SK-N-SH treated with all-trans-retinoic acid at 6 μM for 48 hours (cell line): Measurements from ENCODE around the gene ILK.

Experiments
- ATAC-seq: fragments of 200-7000 bp; cut with Tn5 transposase; 3 replicates; pipeline ENCODE4 v1.9.1; 2020; ENCODE audit warnings: mild to moderate bottlenecking, moderate library complexity
- ARNTL ChIP-seq: fragments of 450-650 bp; formaldehyde crosslinking; IDR thresholded peaks from 2 replicates; pipeline ENCODE4 v1.5.0; 2020; ENCODE audit warnings: low read depth, mild to moderate bottlenecking, moderate library complexity, borderline replicate concordance
- BACH2 ChIP-seq: fragments of 250-450 bp; sonication (Bioruptor Pico); IDR thresholded peaks from 2 replicates; pipeline ENCODE4 v1.9.0; 2021; ENCODE audit warnings: mild to moderate bottlenecking, borderline replicate concordance
- CSDC2 ChIP-seq: fragments of 250-450 bp; sonication (Bioruptor Pico); IDR thresholded peaks from 2 replicates; pipeline ENCODE4 v1.5.0; 2020; ENCODE audit warnings: mild to moderate bottlenecking, moderate library complexity
- ESRRG ChIP-seq: fragments of 250-450 bp; sonication (Bioruptor Pico); IDR thresholded peaks from 2 replicates; pipeline ENCODE4 v1.6.1; 2021; ENCODE audit warnings: mild to moderate bottlenecking
- GLIS3 ChIP-seq: fragments of 250-450 bp; sonication (Bioruptor Pico); IDR thresholded peaks from 2 replicates; pipeline ENCODE4 v1.5.0; 2020; ENCODE audit warnings: mild to moderate bottlenecking, moderate library complexity
- ISL1 ChIP-seq: fragments of 250-450 bp; sonication (Bioruptor Pico); IDR thresholded peaks from 2 replicates; pipeline ENCODE4 v2.1.2; 2022; ENCODE audit warnings: mild to moderate bottlenecking, moderate library complexity
- OSR1 ChIP-seq: fragments of 250-450 bp; sonication (Bioruptor Pico); IDR thresholded peaks from 2 replicates; pipeline ENCODE4 v1.8.0; 2022; ENCODE audit warnings: moderate library complexity, mild to moderate bottlenecking, inconsistent platforms
- PPARA ChIP-seq: fragments of 250-450 bp; sonication (Bioruptor Pico); IDR thresholded peaks from 2 replicates; pipeline ENCODE4 v1.5.0; 2020; ENCODE audit warnings: mild to moderate bottlenecking, borderline replicate concordance
- TCF4 ChIP-seq: fragments of 250-450 bp; sonication (Bioruptor Pico); IDR thresholded peaks from 2 replicates; pipeline ENCODE4 v1.8.0; 2021; ENCODE audit warnings: mild to moderate bottlenecking, moderate library complexity, borderline replicate concordance
- TOX ChIP-seq: fragments of 250-450 bp; sonication (Bioruptor Pico); IDR thresholded peaks from 2 replicates; pipeline ENCODE4 v1.8.0; 2021; ENCODE audit warnings: mild to moderate bottlenecking, moderate library complexity, borderline replicate concordance
- ZC3H10 ChIP-seq: fragments of 250-450 bp; sonication (Bioruptor Pico); IDR thresholded peaks from 2 replicates; pipeline ENCODE4 v1.5.1; 2021; ENCODE audit warnings: mild to moderate bottlenecking, moderate library complexity
- ZFP3 ChIP-seq: fragments of 250-450 bp; sonication (Bioruptor Pico); IDR thresholded peaks from 2 replicates; pipeline ENCODE4 v1.5.0; 2020; ENCODE audit warnings: mild to moderate bottlenecking, moderate library complexity
- ZFP30 ChIP-seq: fragments of 450-650 bp; formaldehyde crosslinking; IDR thresholded peaks from 2 replicates; pipeline ENCODE4 v1.5.0; 2022; ENCODE audit warnings: mild to moderate bottlenecking, moderate library complexity
- ZNF565 ChIP-seq: fragments of 450-650 bp; formaldehyde crosslinking; conservative IDR thresholded peaks from 2 replicates; pipeline ENCODE4 v1.5.0; 2020; ENCODE audit warnings: low read depth, mild to moderate bottlenecking, moderate library complexity
- ZNF70 ChIP-seq: fragments of 450-650 bp; formaldehyde crosslinking; IDR thresholded peaks from 2 replicates; pipeline ENCODE4 v1.5.0; 2020; ENCODE audit warnings: mild to moderate bottlenecking, moderate library complexity
- TF ChIP-seq, protein P1 (sequence below): fragments of 250-450 bp; sonication (Bioruptor Pico); IDR thresholded peaks from 2 replicates; pipeline ENCODE4 v1.5.1; 2021; ENCODE audit warnings: mild to moderate bottlenecking, moderate library complexity
- TF ChIP-seq, protein P2 (sequence below): fragments of 250-450 bp; sonication (Bioruptor Pico); IDR thresholded peaks from 2 replicates; pipeline ENCODE4 v1.5.1; 2020; ENCODE audit warnings: low read depth, mild to moderate bottlenecking, moderate library complexity
- TF ChIP-seq, protein P3 (sequence below): fragments of 250-450 bp; sonication (Bioruptor Pico); IDR thresholded peaks from 2 replicates; pipeline ENCODE4 v1.5.0; 2020; ENCODE audit warnings: mild to moderate bottlenecking, moderate library complexity
- TF ChIP-seq, protein P4 (sequence below): fragments of 250-450 bp; sonication (Bioruptor Pico); IDR thresholded peaks from 2 replicates; pipeline ENCODE4 v1.8.0; 2020; ENCODE audit warnings: mild to moderate bottlenecking, moderate library complexity, borderline replicate concordance
- TF ChIP-seq, protein P5 (sequence below): fragments of 250-450 bp; sonication (Bioruptor Pico); IDR thresholded peaks from 2 replicates; pipeline ENCODE4 v1.8.0; 2021; ENCODE audit warnings: low read depth, mild to moderate bottlenecking, moderate library complexity, borderline replicate concordance

Gene ILK

DNA sequence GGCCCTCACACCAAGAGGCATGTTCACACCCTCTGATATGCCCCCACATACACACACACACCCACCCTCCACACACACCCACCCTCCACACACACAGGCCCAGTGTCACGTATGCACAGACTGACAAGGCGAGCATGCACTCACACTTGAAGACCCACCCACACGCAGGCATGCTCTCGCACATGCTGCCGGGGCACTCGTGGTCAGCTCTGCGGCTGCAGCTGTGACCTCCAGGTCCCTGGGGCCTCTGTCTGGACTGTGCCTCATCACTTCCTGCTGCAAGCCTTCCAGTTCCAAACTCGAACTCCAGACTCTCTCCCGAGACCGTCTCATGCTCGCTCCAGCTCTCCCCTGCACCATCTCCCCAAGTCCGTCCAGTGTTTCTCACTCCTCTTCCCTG, 42.5 kb downstream of the ILK start (continued):
- TF ChIP-seq, protein P1, sequence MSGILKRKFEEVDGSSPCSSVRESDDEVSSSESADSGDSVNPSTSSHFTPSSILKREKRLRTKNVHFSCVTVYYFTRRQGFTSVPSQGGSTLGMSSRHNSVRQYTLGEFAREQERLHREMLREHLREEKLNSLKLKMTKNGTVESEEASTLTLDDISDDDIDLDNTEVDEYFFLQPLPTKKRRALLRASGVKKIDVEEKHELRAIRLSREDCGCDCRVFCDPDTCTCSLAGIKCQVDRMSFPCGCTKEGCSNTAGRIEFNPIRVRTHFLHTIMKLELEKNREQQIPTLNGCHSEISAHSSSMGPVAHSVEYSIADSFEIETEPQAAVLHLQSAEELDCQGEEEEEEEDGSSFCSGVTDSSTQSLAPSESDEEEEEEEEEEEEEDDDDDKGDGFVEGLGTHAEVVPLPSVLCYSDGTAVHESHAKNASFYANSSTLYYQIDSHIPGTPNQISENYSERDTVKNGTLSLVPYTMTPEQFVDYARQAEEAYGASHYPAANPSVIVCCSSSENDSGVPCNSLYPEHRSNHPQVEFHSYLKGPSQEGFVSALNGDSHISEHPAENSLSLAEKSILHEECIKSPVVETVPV (CRISPR knock-in tag) = no peak
- TF ChIP-seq, protein P2, sequence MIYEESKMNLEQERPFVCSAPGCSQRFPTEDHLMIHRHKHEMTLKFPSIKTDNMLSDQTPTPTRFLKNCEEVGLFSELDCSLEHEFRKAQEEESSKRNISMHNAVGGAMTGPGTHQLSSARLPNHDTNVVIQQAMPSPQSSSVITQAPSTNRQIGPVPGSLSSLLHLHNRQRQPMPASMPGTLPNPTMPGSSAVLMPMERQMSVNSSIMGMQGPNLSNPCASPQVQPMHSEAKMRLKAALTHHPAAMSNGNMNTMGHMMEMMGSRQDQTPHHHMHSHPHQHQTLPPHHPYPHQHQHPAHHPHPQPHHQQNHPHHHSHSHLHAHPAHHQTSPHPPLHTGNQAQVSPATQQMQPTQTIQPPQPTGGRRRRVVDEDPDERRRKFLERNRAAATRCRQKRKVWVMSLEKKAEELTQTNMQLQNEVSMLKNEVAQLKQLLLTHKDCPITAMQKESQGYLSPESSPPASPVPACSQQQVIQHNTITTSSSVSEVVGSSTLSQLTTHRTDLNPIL (CRISPR knock-in tag) = no peak
- no peak for TF ChIP-seq ZFP3 (CRISPR knock-in tag)

DNA sequence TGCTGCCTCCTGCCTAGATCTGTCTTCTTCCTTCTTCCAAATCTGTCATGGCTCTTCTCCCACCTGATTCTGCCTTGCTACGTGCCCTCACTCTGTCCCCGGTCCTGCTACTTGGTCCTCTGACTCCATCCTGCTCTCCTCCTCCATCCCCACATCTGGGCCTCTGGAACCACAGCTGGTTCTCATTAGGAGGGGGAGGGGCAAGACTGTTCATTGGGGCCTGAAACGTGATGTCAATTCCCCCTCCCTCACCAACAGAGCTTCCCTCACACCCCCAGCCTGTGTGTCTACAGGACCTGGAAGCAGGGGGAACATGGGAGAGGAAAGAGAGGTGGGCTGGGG, 43.0 kb downstream of the ILK start:
- no peak for TF ChIP-seq PPARA (CRISPR knock-in tag)
- TF ChIP-seq, protein P2 (CRISPR knock-in tag) = no peak
- TF ChIP-seq ZC3H10 (CRISPR knock-in tag) = no peak
- peak; percentile 92 for TF ChIP-seq TCF4 (CRISPR knock-in tag)
- no peak for TF ChIP-seq OSR1 (CRISPR knock-in tag)
- TF ChIP-seq TOX (CRISPR knock-in tag) = no peak
- TF ChIP-seq, protein P3, sequence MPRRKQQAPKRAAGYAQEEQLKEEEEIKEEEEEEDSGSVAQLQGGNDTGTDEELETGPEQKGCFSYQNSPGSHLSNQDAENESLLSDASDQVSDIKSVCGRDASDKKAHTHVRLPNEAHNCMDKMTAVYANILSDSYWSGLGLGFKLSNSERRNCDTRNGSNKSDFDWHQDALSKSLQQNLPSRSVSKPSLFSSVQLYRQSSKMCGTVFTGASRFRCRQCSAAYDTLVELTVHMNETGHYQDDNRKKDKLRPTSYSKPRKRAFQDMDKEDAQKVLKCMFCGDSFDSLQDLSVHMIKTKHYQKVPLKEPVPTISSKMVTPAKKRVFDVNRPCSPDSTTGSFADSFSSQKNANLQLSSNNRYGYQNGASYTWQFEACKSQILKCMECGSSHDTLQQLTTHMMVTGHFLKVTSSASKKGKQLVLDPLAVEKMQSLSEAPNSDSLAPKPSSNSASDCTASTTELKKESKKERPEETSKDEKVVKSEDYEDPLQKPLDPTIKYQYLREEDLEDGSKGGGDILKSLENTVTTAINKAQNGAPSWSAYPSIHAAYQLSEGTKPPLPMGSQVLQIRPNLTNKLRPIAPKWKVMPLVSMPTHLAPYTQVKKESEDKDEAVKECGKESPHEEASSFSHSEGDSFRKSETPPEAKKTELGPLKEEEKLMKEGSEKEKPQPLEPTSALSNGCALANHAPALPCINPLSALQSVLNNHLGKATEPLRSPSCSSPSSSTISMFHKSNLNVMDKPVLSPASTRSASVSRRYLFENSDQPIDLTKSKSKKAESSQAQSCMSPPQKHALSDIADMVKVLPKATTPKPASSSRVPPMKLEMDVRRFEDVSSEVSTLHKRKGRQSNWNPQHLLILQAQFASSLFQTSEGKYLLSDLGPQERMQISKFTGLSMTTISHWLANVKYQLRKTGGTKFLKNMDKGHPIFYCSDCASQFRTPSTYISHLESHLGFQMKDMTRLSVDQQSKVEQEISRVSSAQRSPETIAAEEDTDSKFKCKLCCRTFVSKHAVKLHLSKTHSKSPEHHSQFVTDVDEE (CRISPR knock-in tag) = no peak
- no peak for TF ChIP-seq GLIS3 (CRISPR knock-in tag)
- TF ChIP-seq, protein P1 (CRISPR knock-in tag) = no peak
- TF ChIP-seq ZFP3 (CRISPR knock-in tag) = no peak
- 0 out of 2 replicates have a peak, but pooled peaks have one; percentile 32 for TF ChIP-seq ZNF70 (CRISPR knock-in tag)
- TF ChIP-seq BACH2 (CRISPR knock-in tag) = no peak
- TF ChIP-seq ZFP30 (CRISPR knock-in tag) = no peak
- TF ChIP-seq, protein P4, sequence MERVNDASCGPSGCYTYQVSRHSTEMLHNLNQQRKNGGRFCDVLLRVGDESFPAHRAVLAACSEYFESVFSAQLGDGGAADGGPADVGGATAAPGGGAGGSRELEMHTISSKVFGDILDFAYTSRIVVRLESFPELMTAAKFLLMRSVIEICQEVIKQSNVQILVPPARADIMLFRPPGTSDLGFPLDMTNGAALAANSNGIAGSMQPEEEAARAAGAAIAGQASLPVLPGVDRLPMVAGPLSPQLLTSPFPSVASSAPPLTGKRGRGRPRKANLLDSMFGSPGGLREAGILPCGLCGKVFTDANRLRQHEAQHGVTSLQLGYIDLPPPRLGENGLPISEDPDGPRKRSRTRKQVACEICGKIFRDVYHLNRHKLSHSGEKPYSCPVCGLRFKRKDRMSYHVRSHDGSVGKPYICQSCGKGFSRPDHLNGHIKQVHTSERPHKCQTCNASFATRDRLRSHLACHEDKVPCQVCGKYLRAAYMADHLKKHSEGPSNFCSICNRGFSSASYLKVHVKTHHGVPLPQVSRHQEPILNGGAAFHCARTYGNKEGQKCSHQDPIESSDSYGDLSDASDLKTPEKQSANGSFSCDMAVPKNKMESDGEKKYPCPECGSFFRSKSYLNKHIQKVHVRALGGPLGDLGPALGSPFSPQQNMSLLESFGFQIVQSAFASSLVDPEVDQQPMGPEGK = 0 out of 2 replicates have a peak, but pooled peaks have one; percentile 42
- ATAC-seq = peak; percentile 57

DNA sequence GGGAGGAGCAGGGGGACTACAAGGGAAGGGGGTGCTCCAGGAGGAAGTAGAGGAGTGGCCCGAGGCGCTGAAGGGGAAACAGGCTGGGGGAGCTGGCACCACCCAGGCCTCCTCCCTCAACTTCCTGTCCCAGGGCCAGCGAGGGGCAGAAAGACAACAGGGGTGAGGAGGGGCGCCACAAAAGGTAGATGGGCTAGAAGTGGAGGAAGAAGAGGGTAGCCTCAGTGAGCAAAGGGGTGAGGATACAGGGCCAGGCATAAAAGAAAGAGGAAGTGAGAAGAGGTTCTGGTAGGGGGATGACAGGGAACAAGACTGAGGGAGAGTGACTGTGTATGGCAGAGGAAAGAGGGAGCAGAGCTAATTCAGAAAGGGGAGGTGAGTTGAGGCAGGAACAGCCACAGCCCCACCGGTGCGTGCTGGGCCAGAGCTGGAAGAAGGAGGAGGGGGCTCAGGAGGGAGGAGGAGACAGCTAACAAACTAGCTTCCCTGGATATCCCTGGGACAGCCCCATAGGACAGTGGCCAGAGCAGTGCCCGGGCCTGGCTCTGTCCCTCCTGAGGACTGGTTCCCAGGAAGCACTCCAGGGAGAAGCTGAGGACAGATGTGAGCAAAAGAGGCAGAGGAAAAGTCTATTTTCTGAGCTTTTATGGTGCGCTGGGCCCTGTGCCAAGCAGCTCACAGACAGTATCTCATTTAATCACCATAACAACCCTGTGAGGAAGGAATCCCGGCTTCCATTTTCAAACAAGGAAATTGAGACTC, 43.5 kb downstream of the ILK start:
- ATAC-seq = peak; percentile 63
- peak; percentile 9; the same call in 1 of the 2 replicates for TF ChIP-seq TCF4 (CRISPR knock-in tag)
- no peak for TF ChIP-seq GLIS3 (CRISPR knock-in tag)

DNA sequence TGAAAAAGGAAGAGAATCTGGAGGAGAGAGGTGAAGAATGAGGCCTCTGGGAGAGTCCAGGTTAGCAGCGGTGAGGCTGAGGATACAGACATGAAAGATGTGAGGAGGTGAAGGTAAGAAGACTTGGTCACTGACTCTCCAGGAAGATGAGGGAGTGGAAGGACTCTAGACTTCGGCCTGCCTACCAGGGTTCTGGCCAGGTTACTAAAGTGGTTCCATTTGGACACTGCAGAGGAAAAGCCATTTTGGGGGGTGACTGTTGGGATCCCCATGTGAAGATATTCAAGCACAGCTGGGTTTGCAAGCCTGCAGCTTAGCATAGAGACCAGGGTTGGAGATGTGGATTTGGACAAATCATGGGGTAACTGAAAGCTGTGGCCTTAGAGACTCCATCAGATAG, 44.3 kb downstream of the ILK start:
- ATAC-seq = no peak
- TF ChIP-seq ZNF70 (CRISPR knock-in tag) (no peak), CSDC2 (CRISPR knock-in tag) (no peak), GLIS3 (CRISPR knock-in tag) (no peak), PPARA (CRISPR knock-in tag) (no peak), ZC3H10 (CRISPR knock-in tag) (no peak), OSR1 (CRISPR knock-in tag) (no peak), TOX (CRISPR knock-in tag) (no peak), TCF4 (CRISPR knock-in tag) (no peak), ISL1 (CRISPR knock-in tag) (no peak), ZNF565 (CRISPR knock-in tag) (no peak), ESRRG (CRISPR knock-in tag) (no peak), ARNTL (CRISPR knock-in tag) (no peak), BACH2 (CRISPR knock-in tag) (no peak)
- TF ChIP-seq, protein P2 (CRISPR knock-in tag) = no peak
- TF ChIP-seq, protein P5, sequence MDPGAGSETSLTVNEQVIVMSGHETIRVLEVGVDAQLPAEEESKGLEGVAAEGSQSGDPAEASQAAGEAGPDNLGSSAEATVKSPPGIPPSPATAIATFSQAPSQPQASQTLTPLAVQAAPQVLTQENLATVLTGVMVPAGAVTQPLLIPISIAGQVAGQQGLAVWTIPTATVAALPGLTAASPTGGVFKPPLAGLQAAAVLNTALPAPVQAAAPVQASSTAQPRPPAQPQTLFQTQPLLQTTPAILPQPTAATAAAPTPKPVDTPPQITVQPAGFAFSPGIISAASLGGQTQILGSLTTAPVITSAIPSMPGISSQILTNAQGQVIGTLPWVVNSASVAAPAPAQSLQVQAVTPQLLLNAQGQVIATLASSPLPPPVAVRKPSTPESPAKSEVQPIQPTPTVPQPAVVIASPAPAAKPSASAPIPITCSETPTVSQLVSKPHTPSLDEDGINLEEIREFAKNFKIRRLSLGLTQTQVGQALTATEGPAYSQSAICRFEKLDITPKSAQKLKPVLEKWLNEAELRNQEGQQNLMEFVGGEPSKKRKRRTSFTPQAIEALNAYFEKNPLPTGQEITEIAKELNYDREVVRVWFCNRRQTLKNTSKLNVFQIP (CRISPR knock-in tag) = no peak
